ENCODE results near the gene ABCA13.

Gene ABCA13

GRCh38 chr7:48360574-48360973 is 189.3 kb downstream of the ABCA13 start:
- no peak for DNase-seq

GRCh38 chr7:48363174-48363573 is 191.9 kb downstream of the ABCA13 start:
- DNase-seq: no peak

GRCh38 chr7:48365010-48365409 is 193.8 kb downstream of the ABCA13 start:
- DNase-seq: no peak

- DNase-seq: no peak
These were observed 194.8 kb downstream of the ABCA13 start for GRCh38 chr7:48366096-48366495.

GRCh38 chr7:48376263-48376662 is 205.0 kb downstream of the ABCA13 start:
- no peak for DNase-seq

DNA sequence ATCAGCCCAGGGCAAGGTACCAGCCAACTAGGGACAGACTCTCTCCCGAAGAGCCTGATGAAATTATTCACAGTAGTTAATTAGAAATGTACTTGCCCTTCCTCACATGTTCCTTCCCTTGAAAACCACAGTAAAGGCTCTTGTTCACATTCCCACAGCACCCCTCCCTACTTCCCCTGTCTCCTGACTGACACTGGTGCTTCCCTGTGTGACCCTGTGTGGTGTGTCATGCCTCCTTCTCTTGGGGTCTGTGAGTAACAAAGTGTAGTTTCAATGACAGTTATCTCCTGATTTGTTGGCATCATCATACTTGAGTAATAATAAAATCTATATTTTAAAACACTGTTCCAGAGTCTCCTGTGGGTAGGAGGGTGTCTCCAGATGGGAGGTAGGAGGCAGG is 209.7 kb downstream of the ABCA13 start:
- DNase-seq: peak in 1 of 58 donors; percentile 15

- no peak for DNase-seq
These were observed 210.3 kb downstream of the ABCA13 start for GRCh38 chr7:48381571-48381970.

DNA sequence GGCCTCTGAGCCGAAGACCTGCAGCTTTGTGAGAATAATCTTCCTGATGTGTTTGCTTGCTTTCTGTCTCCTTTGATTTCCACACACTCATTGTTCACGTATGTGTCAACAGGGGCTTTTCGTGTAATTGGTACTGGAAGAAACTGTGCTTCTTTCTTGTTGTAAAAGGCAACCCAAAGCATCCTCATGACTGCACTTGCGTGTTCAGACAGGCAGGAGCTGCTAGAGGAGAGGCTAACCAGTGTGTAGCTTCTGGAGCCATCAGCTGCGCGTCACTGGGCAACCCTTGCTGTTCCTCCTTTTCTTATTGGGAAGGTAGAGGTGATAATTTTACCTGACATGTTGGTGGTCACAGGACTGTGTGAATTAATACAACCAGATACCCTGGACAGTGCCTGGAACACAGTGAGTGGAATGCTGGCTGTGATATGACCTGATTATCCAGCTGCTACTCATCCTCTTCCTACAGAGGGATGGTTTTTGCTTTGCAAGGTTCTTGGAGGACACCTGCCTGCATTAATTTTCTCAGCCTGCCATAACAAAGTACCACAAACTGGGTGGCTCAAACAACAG is 213.0 kb downstream of the ABCA13 start:
- DNase-seq: no peak

DNA sequence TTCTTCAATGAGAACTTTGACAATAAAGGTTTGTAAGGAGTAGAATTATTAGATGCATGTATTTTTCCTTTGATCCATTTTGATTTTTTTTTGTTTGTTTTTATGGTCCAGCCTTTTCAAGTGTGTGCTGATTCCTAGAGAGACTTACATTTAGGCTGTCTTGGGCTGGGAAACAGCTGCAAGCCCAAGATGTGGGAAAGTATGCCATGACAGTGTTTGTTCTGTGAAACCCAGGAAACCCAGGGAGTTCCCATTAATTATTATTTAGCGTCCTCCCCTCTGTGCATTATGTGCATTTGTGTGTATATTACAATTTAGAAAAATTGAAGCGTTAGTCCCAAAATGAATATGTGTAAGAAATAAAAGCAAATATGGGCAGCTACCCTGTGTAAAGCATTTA is 216.7 kb downstream of the ABCA13 start:
- no peak for DNase-seq

DNA sequence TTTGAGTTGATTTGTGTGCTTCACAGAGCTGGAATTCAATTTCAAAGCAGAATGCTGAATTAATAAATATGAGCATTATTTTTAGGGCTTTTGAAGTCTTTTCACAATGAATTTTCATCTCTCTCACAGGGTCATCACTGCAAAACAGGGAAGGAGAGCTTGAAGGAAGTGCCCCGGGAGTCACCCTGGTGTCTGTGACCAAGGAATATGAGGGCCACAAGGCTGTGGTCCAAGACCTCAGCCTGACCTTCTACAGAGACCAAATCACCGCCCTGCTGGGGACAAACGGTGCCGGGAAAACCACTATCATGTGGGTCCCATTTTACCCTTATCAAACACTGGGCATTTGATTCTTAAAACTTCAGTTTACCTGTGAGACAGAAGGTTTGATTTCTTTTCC is 217.7 kb downstream of the ABCA13 start:
- DNase-seq: no peak

- DNase-seq: no peak
These were observed 218.7 kb downstream of the ABCA13 start for GRCh38 chr7:48389977-48390376.

- no peak for DNase-seq
These were observed 219.4 kb downstream of the ABCA13 start for GRCh38 chr7:48390388-48391327.

DNA sequence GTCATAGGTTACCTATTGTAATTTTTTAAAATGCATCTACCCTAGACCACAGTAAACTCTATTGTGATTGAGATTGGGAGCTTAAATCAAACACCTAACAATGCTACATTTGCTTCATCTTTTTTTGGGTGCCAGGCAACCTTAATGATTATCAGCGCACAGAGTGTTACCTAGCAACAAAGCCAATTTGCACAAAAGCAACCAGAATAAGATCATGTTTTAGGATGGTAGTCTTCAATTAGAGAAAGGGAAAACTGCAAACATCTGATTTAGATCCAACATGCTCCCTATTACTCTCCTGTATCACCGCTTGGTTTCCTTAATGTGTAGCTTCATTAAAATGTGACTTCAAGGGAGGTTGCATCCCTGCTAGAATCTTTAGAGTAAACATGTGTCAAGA is 226.9 kb downstream of the ABCA13 start:
- DNase-seq: no peak

DNA sequence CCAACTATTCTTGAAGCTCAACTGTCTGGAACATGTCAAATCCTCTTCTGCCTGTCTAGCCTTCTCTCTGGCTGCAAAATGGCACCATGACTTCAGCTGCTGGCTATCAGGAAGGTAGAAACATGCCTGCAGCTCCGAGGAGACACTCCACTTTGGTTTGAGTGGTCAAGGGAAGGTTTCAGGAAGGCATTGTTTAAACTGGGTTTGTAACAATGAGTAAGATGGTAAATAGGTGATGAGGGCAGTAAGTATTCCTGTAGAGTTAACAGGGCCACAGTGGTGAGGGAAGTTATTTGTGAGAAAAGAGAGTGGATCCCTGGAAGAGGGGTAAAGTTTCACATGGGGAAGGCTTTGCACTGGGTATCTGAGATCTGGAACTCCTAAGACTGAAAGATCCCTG is 231.5 kb downstream of the ABCA13 start:
- no peak for DNase-seq

- DNase-seq: no peak
These were observed 237.5 kb downstream of the ABCA13 start for GRCh38 chr7:48408731-48409130.

DNA sequence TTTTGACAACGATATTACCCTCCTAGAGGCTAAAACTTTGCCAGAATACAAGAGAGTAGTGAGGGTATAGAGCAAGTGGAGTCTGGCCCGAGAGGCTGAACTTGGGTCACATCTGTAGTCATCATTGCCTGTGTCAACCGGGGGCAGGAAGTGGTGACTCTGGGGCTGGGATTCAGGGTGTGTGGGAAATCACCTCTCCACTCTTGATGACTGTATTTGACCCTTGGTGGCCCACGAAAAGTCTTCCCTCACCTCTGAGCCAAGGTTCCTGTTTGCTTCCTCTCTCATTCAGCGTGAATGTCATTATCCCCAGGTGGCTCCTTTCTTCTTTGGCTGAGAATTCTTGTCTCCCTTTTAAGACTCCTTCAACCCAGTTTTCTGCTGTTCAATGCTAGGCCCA is 240.4 kb downstream of the ABCA13 start:
- DNase-seq: no peak

- DNase-seq: no peak
These were observed 242.9 kb downstream of the ABCA13 start for GRCh38 chr7:48414011-48414732.

DNA sequence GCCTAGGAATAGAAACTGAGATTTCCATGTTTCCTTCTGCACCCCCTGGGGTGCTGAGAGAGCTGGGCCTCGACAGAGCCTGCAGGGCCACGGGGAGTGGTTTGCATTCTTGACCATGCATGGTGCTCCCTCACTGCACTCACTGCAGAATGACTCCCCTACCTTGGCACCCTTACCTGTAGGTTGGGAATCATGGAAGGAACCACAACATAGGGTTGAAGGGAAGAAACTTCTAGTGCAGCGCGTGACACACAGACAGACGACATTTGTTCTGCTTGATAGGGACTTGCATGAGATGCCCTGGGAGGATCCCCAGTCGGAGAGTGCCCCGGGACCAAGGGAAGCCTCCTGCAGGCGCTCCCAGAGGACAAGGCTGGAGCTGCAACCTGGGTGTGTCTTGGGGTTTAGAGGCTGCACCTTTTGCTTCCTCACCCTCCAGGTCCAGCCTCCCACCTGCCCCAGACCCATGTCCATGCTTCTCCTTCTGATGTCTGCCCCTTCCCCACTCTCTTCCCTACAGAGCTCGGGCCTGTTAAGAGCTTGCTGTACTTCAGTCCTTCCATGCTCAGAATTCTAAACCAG is 245.2 kb downstream of the ABCA13 start:
- DNase-seq: no peak

DNA sequence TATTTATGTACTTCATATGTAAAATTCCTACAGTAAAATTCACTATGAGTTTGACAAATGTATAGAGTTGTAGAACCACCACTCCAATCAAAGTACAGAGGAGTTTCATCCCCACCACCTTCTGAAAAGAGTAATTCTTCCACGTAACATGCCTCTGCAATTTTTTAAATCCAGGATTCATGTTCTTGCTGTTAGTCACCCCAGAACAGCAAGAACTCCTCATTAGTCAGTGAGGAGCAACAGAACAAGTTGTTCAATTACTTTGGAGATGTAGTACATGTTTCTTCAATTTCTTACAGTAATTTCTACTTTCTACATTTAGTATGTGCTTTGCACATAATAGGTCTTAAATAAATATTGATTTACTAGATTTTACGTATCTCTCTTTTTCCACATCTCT is 248.1 kb downstream of the ABCA13 start:
- no peak for DNase-seq

DNA sequence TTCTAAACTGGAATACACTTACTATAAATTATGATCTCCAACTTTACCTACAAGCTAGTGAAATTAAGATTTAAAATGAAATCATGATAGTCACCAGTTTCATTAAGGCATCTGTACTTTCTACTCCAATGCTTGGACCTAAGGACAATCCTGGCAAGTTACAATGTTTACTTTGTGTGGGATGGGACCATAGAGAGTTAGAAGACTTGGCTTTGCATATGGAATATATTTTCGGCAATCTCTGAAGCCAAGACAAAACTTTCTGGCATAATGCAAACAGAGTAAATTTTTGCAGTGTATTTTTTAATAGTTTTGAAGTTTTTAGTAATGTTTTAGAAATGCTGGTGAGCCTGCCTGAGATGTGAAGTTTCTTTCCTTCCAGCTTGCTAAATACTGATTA is 248.9 kb downstream of the ABCA13 start:
- DNase-seq: no peak

GRCh38 chr7:48421357-48421756 is 250.1 kb downstream of the ABCA13 start:
- DNase-seq: no peak

- peak in 1 of 58 donors; percentile 2 for DNase-seq
These were observed 253.5 kb downstream of the ABCA13 start for GRCh38 chr7:48424731-48425130.
